ENCODE data around the gene WDR37.

The WDR37 gene

DNA sequence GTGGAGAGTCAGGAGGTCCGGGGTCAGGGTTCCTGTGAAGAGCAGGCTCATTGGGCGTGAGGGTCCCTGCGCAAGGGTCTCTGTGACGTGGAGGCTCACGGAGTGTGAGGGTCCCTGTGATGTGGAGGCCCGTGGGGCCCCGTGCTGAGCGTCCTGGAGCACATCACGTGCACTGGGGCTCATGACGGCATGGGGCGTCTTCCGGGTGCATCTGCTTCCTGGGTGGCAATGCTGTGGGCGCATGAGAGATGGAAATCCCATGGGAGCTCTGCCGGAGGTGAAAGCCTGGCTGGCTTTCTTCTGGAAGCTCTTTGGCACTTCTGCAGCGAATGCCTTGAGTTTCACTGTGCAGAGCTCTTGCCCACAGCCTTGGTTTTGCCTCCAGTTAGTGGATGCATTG lies 71.4 kb downstream of the WDR37 start:
- DNase-seq (ENCODE audit: low read depth in 2 of 2): no peak

DNA sequence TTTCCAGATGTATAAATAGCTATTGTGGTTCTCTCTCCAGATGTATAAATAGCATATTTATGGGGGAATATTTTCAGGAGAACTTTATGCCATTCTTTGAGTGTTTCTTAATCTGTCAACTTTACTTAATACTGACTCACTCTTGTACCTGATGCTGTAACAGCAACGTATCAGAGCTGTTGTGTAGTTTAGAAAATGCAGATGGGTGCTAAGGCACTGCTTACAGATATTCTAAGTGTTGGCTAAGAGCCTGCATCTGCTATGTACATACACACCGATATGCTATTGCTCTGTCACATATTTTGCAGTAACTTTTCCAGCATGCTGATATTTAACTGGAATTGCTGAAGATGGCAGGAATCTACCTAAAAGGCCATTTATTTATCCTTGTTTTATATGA lies 71.9 kb downstream of the WDR37 start:
- DNase-seq (ENCODE audit: low read depth in 2 of 2): no peak

DNA sequence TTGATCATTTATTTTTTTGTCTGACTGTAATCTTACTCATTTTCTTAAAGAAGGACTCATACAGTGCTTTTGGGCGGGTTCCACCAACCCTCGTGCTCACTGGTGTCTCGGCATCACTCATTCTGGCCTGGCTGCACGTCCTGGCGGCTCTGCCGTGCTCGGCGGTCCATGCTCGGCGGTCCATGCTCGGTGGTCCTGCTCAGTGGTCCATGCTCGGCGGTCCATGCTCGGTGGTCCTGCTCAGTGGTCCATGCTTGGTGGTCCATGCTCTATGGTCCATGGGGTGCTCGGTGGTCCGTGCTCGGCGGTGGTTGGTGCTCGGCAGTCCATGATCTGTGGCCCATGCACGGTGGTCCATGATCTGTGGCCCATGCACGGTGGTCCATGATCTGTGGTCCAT lies 72.5 kb downstream of the WDR37 start:
- DNase-seq (ENCODE audit: low read depth in 2 of 2): no peak

DNA sequence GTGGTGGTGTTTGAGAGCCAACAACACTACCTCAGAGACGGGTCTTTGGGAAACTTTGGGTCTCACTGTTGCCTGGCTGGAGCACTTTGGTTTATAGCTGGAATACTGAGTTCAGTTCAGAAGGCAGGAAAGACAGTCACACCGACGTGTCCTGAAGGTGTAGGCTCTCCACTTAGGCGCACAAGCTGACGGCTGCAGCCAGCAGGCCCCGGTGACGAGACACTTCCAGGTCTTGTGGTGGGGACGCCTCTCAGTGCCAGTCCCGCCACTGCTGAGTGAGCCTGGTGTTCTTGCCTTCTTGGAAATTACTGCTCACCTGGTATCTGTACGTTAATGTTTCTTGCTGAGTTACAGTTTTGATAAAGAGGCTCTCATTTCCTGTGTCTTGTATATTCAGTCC lies 74.0 kb downstream of the WDR37 start:
- no peak for DNase-seq (ENCODE audit: low read depth in 2 of 2)

DNA sequence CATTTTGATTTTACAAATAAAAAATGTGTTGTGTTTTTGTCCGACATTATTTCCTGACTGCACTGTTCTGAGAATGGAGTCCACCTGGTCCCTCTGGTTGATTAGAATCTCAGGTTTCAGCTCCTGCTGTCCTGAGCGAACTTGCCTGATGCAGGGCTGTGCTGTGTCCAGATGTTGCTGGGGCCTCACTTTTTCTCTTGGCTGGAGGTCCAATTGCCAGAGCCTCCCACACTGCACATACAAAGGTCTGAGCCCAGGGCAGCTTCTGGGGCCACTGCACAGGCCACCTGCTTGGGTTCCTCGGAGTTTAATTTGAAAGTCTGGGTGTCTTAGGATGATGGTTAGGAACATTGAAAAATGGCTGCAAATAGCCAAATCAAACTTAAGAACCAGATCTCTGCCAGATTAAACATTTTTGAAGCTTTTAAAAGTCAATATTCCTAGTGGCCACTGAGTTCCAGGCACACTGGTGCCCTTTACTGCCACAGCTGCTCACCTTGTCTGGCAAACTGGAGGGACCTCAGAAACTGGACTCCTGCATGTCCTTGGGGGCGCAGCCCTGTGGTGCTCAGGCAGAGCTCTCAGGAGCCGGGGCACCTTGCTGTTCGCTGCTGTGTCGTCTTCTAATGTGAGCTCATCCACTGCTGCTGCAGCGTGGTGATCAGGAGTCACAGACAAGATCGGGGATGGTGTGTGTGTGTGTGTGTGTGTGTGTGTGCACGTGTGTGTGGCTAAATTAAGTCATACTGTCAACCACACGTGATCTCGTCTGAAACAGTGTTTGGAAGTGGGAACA lies 75.0 kb downstream of the WDR37 start:
- no peak for DNase-seq (ENCODE audit: low read depth in 2 of 2)

DNA sequence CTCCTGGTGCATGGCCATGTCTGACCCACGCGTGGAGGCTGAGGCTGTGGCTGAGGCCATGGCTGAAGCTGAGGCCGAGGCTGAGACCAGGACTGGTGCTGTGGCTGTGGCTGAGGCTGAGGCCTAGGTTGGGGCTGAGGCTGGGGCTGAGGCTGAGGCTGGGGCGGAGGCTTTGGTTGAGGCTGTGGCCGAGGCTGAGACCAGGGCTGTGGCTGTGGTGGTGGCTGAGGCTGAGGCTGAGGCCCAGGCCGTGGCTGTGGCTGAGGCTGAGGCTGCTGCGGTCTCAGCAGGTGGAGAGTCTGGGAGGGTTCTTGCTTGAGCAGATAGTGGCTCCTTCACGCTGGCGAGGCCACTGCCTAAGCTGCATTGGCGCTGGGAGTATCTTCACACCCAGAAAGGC lies 76.4 kb downstream of the WDR37 start:
- DNase-seq (ENCODE audit: low read depth in 2 of 2): no peak

DNA sequence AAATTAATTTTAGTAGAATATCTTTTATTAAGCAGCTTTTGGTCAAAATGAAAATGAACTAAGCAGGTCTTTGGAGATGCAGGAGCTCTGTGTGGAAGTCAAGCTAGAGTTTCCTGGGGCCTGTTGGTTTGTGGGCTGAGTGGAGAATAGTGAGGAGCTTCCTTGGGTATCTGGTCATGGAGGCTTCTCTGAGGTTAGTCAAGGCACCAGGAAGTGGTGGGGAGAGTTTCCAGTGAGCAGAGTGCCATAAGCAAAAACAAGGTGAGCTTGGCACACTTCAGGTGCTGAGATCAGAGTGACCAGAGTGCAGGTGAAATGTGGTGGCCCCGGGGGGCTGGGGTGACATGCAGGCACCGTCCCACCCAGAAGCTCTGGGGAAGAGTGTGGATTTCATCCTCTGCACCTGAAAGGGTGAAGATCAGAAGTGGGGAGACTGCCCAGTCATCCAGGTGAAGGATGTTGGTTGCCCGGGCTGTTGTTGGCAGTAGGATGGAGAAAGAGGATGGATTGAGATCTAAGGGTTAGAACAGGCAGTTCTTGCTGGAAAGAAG lies 77.4 kb downstream of the WDR37 start:
- DNase-seq (ENCODE audit: low read depth in 2 of 2): no peak

DNA sequence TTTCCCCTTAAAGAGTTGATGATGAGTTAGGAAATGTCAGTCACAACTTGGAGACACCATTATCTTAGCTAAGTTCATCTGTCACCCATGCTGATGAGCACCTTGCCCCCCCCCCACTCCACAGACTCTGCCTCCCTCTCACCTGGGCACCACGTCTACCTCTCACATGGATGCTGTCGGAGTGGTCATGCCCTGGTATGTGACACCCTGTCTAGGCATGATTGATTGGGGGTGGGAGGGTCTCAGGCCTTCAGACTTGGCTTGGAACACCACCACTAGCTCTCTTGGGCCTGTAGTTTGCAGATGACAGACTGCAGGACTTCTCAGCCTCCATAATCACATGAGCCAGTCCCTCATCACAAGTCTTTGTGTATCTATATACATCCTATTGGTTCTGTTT lies 78.0 kb downstream of the WDR37 start:
- DNase-seq (ENCODE audit: low read depth in 2 of 2): no peak

DNA sequence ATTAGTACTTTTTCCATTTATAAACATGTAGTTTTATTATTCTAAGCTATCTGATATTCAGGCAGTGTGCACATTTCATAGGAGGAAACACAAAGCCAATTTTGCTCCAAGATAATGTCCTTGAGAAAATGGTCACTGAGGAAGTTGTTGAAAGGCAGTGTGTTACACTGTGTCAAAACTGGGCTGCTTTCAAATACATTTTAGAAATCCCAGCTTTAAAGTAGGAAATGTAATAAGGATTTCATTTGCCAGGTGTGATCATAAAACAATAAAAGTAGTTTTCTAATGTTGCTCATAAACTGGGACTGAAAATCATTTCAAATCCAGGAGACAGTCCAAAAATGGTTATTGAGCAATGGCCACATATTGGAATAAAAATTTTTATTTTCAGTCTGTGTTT lies 80.1 kb downstream of the WDR37 start:
- no peak for DNase-seq (ENCODE audit: low read depth in 2 of 2)

DNA sequence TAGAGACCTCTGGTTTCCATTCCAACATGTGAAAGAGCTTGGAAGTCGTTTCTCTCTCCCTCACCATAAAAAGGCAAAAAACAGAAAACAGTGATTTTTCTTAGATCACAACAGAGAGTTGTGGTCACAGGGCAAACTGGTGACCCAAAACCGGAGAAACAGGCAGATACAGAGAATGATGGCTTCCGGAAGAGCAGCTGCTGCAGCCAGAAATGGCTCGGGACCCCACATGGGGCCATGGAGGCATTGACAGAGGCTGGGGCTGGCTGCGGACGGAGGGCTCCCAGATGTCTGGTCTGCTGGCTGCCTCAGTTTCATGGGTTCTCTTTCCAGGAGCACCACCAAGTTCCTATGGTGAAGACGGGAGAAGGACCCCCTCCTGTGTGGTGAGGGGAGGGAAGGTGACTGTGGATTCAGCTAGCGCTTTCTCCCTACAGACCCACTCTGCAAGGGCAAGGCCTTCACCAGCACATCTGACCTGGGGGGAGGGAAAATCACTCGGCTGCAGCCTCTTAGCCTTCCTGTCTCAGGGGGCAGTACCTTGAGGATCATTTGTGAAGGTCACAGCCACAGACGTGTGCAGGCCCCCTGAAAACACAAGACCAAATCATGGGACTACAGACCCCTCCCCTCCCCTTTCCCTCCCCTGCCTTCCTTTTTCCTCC lies 81.4 kb downstream of the WDR37 start:
- DNase-seq (ENCODE audit: low read depth in 2 of 2): no peak

DNA sequence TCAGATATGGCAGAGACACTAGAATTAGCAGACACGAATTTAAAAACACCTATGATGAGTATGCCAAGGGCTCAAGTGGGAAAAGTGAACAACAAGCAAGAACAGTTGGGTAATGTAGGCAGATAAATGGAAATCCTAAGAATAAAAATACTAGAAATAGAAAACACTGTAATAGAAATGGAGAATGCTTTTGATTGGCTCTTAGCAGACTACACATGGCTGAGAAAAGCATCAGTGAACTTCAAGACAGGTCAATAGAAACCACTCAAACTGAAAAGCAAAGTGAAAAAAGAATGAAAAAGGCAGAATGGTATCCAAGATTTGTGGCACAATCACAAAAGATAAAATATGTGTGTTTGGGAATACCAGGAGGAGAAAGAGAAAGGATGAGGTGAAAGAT lies 82.3 kb downstream of the WDR37 start:
- DNase-seq (ENCODE audit: low read depth in 2 of 2): no peak

DNA sequence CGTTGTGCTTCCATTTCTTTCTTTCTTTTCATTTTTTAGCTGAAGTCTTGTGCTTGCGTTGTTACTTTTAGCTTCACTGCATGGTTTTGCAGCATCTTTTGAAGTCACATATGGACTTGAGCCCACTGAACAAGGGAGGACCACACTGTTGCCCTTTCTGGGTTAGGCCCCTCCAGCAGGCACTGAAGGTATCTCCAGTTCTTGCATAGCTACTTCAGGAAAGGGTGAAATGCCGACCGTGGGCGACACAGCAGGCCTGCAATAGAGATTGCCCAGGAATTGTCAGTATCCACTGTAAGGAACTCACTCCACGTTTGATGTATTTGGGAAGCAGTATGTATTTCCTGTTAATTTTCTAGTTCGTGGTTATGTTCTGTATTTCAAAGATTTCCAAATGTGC lies 85.1 kb downstream of the WDR37 start:
- DNase-seq (ENCODE audit: low read depth in 2 of 2): no peak

DNA sequence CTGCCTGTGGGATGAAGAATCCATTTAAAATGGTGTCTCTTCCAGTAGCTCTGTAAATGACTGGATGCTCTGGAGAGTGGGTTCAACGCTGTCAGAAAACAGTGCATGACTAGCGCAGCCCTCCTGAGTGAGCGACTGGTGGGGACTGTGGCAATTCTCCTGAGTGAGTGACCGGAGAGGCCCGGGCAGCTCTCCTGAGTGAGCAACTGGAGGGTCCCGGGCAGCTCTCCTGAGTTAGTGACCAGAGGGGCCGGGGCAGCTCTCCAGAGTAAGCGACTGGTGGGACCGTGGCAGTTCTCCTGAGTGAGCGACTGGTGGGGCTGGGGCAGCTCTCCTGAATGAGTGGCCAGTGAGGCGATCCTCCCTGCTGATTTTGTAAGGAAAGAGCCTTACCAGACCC lies 85.5 kb downstream of the WDR37 start:
- DNase-seq (ENCODE audit: low read depth in 2 of 2): no peak

DNA sequence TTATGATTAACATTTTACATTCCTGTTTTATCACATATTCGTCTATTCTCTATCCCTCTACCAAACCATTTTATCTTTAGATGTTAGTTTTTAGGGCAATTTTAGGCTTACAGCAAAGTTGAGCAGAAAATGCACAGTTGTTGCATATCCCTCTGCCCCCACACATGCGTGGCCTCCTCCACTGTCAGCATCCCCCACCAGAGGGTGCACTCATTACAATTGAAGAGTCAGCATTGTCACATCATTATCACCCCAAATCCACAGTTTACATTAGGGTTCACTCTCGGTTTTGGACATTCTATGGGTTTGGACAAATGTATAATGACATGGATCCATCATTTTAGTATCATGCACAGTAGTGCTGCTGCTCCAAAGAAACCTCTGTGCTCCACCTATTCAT lies 86.4 kb downstream of the WDR37 start:
- no peak for DNase-seq (ENCODE audit: low read depth in 2 of 2)

DNA sequence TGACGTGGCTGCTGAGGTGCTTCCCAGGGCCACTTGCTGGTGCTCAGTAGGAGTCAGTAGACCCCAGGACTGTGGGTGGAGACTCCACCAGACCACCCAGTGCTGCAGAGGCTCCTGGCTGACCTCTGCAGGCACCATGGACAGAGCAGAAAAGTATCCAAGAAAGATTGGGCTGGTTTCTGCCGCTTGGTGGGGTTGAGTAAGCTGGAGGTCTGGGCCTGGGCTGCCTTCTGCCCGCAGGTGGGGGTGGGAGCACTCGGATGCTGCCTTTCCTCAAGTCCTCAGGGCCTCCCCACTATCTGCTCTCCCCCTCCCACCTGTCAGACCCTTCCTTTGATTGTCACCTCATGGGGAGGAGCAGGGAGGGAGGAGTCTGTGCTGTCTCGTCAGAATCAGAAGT lies 91.6 kb downstream of the WDR37 start:
- no peak for DNase-seq (ENCODE audit: low read depth in 2 of 2)

DNA sequence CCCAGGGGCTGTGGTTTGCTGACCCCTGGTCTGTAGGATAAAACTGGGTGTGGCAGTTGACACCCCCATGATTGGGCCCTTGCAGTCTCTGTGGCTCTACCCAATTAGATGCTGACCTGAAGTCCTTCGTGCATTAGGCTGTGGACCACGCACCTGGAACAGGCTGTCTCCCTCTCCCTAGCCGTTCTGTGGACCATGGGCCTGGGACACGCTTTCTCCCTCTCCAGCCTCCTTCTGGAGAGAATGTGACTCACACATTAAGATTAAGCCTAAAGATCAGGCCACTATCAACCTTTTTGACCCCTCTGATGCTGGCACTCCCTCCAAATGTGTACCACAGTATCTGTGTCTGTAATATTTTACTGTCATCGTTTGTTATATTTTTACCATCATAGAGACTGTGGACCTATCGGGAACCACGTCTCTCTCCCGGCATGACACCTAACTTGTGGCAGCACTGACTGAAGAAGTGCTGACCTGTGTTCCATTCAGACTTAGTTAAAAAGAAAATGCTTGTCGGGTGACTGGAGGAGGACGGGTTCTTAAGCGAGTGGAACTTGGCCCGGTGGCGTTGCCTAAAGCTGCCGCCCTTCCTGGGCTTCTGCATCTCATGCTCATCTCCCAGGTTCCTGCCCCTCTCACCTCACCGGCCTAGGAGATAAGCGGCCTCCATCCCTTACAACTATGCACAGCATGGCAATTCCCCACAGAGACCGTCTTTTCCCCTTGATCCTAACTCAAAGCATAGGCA lies 92.8 kb downstream of the WDR37 start:
- DNase-seq (ENCODE audit: low read depth in 2 of 2): no peak

DNA sequence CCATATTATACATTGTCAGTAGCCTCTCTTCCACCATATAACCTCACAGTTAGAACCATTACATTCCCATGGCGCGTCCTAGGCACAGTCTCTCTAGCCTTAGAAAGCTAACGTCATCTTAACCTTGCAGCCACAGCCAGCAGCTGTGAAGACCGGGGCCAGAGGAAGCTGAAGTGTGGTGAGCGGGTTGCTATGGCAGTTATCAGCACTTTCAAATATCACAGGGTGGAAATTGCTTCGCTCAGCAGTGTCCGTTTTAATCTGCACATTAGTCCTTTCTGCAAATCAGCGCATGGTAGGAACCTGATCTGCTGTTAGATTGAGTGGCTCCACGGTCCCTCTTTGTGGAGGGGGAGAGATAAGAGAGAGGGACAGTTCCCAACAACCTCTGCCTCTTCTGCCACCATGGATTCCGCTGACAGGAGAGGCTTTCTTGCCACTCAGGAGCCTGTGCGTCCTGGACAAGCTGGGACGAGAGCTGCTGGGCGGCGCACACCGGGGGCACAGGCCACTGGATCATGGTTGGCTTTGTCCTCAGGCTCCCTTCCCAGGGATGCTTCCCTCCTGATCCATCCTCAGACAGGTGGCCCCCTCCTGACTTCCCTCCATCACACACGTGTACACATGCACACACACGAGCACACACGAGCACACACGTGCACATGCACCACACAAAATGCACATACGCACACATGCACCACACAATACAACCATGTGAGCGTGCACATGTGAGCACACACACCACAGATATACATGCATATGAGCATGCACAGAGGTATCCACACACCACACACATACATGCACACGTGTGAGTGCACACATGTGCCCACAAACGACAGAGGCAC lies 93.8 kb downstream of the WDR37 start:
- DNase-seq (ENCODE audit: low read depth in 2 of 2): no peak

DNA sequence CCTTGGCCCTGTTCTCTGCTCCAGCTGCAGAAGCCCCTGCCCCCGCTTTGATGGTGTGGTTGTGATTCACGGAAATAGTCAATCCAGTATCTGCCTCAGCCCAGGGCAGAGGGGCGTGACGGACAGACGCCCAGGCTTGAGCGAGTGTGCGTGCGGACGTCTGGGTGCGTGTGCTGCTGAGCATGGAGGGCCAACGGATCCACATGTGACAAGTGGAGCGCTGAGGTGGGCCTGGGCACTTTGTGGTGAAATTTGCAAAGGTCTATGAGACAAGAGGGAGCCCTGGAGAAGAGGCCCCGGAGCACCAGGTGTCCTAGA lies 94.4 kb downstream of the WDR37 start:
- no peak for DNase-seq (ENCODE audit: low read depth in 2 of 2)

DNA sequence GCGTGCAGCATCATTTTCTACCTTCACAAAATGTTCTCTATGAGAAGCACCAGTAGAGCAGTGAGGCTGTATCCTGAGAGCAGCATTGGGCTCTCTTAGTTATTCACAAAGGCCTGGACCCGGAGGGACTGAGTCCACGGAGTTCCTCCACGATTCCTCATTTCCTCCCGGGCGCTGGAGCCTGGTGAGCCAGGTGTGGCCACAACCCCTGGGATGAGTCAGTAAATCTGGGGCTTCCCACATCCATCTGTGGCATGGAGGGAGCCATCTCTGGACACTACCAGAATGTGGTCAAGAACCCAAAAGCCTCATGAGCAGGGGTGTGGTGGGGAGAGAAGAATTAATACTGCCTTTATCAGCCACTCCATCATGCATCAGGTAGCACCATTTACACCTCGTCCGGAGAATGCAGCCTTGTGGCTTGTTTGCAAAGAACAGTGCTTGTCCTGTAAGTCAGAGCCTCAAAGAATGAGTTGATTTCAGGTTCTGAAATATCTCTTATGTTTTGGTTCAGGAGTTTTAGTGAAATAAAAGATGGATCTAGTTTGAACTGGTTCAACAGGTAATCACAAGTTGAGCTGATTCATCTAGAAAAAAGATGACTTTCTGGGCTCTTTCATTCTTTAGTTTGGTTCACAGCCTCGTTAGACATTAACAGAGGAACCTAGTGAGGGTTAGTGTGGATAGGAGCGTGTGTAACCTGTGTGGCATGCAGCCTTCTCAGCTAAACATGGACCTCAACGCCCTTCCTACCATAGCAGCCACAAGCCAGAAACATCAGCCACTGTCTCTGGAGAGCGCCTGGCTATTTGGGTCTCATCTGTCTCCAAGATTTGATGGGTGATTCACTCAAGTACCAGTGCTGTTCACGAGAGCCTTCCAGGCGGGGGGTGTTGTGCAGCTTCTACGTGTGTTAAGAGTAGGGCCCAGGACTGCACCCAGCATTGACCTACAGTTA lies 95.2 kb downstream of the WDR37 start:
- DNase-seq (ENCODE audit: low read depth in 2 of 2): no peak

DNA sequence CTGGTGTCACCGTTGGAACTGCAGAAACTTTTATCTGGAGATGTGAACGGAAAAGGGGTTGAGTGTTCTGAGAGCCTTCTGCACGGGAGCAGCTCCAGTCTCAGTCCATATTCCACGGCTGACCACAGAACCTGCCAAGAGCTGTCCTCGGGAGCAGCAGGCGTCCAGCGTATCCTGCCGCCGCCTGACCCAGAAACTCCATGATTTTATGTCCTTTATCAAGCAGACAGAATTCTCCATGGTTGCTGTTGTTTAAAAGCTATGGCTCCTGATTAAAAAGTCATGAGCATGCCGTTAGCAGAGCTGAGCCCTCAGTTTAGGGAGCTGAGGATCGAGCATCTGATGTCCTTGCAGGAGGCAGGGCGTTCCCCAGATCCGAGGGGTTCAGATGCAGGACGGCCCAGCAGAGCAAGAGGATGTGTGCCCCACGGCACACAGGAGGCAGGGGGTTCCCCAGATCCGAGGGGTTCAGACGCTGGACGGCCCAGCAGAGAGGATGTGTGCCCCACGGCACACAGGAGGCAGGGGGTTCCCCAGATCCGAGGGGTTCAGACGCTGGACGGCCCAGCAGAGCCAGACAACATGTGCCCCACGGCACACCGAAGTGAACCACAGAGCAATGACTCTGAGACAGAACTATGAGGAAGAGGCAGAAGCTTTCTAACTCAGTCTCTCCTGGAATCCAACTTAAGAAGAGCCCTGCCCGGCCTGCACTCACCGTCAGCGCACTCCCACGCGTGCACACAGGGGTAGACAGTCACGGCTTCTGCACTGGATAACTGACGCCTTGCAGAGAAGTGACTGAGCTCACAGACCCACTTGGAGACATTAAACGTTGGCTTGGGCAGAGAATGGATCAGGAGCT lies 96.4 kb downstream of the WDR37 start:
- no peak for DNase-seq (ENCODE audit: low read depth in 2 of 2)
